ENCODE measurements around the gene MED16.
A peak's percentile ranks its signal among the peaks of the same experiment; 100 is the strongest.

MED16 gene

DNA sequence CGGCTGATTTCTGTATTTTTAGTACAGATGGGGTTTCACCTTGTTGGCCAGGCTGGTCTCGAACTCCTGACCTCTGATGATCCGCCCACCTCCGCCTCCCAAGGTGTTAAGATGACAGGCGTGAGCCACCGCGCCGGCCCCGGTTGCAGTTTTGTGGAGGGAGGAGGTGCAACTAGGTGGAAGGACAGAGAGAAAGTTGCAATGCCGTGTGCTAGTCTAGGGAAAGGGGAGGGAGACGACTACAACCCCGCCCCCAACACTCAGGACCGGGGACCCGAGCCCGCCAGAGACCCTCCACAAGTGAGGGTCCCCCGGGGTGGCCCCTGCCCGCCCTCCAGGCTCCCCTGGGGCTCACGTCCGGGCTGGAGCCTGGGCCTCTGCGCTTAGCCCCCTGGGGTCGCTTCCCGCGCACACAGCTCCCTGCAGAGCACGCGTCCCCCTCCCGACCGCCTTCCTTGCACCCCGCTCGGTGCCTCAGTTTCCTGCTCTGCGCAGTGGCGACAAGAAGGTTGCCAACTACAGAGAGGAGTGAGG is 31.6 kb upstream of the MED16 start:
- peak overlapping the region; percentile 92 for H3K4me3 ChIP-seq (ENCODE audit: low read depth, low read length)
- DNase-seq (ENCODE audit: low read depth, low spot score) = no peak
- in situ Hi-C loops (cut with HindIII; ENCODE audit: low sequenced_read_pairs) = no loop called here
- TF ChIP-seq, protein P1, sequence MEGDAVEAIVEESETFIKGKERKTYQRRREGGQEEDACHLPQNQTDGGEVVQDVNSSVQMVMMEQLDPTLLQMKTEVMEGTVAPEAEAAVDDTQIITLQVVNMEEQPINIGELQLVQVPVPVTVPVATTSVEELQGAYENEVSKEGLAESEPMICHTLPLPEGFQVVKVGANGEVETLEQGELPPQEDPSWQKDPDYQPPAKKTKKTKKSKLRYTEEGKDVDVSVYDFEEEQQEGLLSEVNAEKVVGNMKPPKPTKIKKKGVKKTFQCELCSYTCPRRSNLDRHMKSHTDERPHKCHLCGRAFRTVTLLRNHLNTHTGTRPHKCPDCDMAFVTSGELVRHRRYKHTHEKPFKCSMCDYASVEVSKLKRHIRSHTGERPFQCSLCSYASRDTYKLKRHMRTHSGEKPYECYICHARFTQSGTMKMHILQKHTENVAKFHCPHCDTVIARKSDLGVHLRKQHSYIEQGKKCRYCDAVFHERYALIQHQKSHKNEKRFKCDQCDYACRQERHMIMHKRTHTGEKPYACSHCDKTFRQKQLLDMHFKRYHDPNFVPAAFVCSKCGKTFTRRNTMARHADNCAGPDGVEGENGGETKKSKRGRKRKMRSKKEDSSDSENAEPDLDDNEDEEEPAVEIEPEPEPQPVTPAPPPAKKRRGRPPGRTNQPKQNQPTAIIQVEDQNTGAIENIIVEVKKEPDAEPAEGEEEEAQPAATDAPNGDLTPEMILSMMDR (IDR thresholded peaks at IDR 0.05; ENCODE audit: low read depth, low read length) = no peak

DNA sequence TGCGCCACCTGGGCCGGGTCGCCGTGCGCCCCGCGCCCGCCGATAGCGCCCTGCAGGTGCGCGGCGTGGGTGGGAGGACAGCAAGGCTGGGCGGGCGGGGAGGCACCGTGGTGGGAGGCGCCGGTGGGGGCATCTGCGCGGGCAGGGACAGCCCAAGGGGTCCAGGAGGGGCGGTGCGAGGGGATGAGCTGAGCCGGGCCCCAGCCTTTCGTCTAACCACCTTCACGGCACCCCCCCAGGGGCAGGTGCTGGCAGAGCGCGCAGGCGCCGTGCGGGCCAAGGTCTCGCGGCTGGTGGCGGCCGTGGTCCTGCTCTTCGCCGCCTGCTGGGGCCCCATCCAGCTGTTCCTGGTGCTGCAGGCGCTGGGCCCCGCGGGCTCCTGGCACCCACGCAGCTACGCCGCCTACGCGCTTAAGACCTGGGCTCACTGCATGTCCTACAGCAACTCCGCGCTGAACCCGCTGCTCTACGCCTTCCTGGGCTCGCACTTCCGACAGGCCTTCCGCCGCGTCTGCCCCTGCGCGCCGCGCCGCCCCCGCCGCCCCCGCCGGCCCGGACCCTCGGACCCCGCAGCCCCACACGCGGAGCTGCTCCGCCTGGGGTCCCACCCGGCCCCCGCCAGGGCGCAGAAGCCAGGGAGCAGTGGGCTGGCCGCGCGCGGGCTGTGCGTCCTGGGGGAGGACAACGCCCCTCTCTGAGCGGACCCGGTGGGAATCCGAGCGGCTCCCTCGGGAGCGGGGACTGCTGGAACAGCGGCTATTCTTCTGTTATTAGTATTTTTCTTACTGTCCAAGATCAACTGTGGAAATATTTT is 27.3 kb upstream of the MED16 start:
- no peak overlapping the region for H3K4me3 ChIP-seq (ENCODE audit: low read depth, low read length)
- no peak for DNase-seq (ENCODE audit: low read depth, low spot score)
- in situ Hi-C loops (cut with HindIII; ENCODE audit: low sequenced_read_pairs) = no loop called here
- TF ChIP-seq, protein P1 (IDR thresholded peaks at IDR 0.05; ENCODE audit: low read depth, low read length) = no peak

DNA sequence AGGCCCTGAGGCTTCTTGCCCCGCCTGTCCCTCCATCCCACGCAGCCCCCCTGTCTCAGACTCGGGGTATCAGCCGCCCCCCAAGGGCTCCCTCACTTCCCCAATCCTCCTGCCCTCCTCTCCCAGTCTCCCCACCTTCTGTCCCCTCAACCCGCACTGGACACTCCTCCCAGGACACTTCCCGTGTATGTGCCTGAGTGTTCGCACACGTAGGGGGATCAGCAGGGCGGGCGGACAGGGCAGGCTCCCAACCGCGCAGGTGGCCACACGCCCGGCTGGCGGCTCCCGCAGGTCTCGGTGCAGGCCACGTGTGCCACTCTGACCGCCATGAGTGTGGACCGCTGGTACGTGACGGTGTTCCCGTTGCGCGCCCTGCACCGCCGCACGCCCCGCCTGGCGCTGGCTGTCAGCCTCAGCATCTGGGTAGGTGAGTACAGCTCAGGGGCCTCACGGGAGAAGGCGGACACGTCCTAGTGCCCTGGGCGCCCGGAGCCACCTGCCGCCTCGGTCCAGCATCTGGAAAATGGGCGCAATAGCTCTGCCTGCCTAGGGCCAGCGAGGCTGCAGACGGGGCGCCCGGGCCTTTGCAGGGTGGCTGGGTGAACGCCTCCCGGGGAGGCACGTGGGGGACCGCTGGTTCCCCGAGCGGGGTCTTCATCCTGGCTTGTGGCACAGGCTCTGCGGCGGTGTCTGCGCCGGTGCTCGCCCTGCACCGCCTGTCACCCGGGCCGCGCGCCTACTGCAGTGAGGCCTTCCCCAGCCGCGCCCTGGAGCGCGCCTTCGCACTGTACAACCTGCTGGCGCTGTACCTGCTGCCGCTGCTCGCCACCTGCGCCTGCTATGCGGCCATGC is 26.4 kb upstream of the MED16 start:
- H3K4me3 ChIP-seq (ENCODE audit: low read depth, low read length) = no peak overlapping the region
- no peak for DNase-seq (ENCODE audit: low read depth, low spot score)
- TF ChIP-seq, protein P1 (IDR thresholded peaks at IDR 0.05; ENCODE audit: low read depth, low read length) = no peak
- in situ Hi-C loops (cut with HindIII; ENCODE audit: low sequenced_read_pairs) = no loop called here

DNA sequence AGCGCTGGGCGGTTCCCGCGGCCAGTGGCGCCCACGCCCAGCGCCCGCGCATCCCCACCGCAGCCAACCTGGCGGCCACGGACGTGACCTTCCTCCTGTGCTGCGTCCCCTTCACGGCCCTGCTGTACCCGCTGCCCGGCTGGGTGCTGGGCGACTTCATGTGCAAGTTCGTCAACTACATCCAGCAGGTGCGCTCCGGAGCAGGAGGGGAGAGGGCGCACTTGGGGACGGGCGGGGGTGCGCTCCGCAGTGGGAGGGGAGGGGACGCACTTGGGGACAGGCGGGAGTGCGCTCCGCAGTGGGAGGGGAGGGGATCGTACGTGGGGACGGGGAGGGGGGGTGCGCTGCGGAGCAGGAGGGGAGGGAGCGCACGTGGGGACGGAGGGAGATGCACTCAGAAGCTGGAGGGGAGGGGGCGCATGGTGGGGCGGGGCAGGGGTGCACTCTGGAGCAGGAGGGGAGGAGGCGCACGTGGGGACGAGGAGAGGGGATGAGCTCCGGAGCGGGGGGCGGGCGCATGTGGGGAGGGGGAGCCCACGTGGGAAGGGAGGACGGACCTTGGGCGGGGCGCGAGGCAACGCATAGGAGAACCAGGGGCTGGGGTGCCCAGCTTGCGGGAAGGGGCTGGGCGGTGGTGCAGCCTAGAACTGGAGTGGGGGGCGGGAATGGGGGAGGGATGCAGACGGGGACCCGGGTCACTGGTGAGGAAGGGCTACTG is 25.7 kb upstream of the MED16 start:
- H3K4me3 ChIP-seq (ENCODE audit: low read depth, low read length) = no peak overlapping the region
- in situ Hi-C loops (cut with HindIII; ENCODE audit: low sequenced_read_pairs) = no loop called here
- DNase-seq (ENCODE audit: low read depth, low spot score) = no peak
- TF ChIP-seq, protein P1 (IDR thresholded peaks at IDR 0.05; ENCODE audit: low read depth, low read length) = no peak

DNA sequence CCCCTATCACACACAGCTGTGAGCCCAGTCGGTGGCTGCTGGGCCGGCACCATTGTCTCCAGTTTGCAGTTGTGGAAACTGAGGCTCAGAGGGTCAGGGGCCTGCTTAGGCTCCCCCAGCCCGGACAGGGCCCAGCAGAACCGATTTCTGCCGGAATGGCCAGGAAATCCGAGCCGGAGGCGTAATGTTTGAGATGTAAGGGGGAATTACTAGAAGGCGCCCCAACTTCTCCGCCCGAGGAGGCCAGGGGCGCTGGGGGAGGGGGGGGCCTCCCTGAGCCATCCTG is 25.1 kb upstream of the MED16 start:
- H3K4me3 ChIP-seq (ENCODE audit: low read depth, low read length) = no peak overlapping the region
- no peak for DNase-seq (ENCODE audit: low read depth, low spot score)
- in situ Hi-C loops (cut with HindIII; ENCODE audit: low sequenced_read_pairs) = no loop called here
- TF ChIP-seq, protein P1 (IDR thresholded peaks at IDR 0.05; ENCODE audit: low read depth, low read length) = no peak
